ENCODE results near the gene POLR1C.

GRCh38 chr6:43492673-43493072 lies 24.2 kb upstream of the POLR1C start:
- TF ChIP-seq CTCF (IDR thresholded peaks at IDR 0.05; ENCODE audit: insufficient read depth, low read length, poor library complexity, severe bottlenecking) (no peak), EZH2phosphoT487 (conservative IDR thresholded peaks at IDR 0.05; ENCODE audit: low read length) (no peak)
